Fibroblast of skin of right quadriceps (primary cell): Measurements from ENCODE around the gene KRT80.

ENCODE experiments used
- DNase-seq: peaks from one replicate; pipeline ENCODE4 v3.0.0-alpha.2; 2013

The KRT80 gene

GRCh38 chr12:52126605-52127578 lies 64.9 kb downstream of the KRT80 start:
- no peak for DNase-seq

- no peak for DNase-seq
Observed at GRCh38 chr12:52126050-52126604, 65.7 kb downstream of the KRT80 start.

- DNase-seq = no peak
Observed at GRCh38 chr12:52125476-52125900, 66.3 kb downstream of the KRT80 start.

- no peak for DNase-seq
Observed at GRCh38 chr12:52123487-52124186, 68.2 kb downstream of the KRT80 start.

GRCh38 chr12:52122904-52123303 lies 68.9 kb downstream of the KRT80 start:
- no peak for DNase-seq

- DNase-seq = no peak
Observed at GRCh38 chr12:52122540-52122871, 69.3 kb downstream of the KRT80 start.

GRCh38 chr12:52121824-52122539 lies 69.8 kb downstream of the KRT80 start:
- peak; percentile 31 for DNase-seq

GRCh38 chr12:52120951-52121823 lies 70.6 kb downstream of the KRT80 start:
- DNase-seq = no peak

GRCh38 chr12:52119398-52120254 lies 72.2 kb downstream of the KRT80 start:
- no peak for DNase-seq
